HepG2 (cell line): ENCODE measurements around the gene MFAP2. TPM values are rescaled to one million over a fixed set of nuclear protein-coding genes. Genes with fewer than 3 reads are reported as not detected.

Source experiments
- ATAC-seq: fragments of 200-7000 bp; cut with Tn5 transposase; 3 replicates; pipeline ENCODE4 v1.9.1; 2020; ENCODE audit warnings: mild to moderate bottlenecking, moderate library complexity
- BruUV-seq: library from RNA; stranded (reverse); fragments of 400-500 nt; replicated peaks from 2 replicates; lab custom pipeline; 2021; lab: Mats Ljungman, UMichigan
- CTCF ChIA-PET: fragments of 300-600 bp; formaldehyde crosslinking; extraction: SDS; loops from one replicate; lab custom pipeline; 2021; ENCODE audit warnings: low total read pairs, inconsistent platforms, low intra/inter-chr PET ratio; lab: Yijun Ruan, JAX
- POLR2A ChIA-PET: fragments of 350-600 bp; sonication (Branson Sonifier 250); formaldehyde crosslinking; loops from one replicate; lab custom pipeline; 2020; ENCODE audit warnings: antibody characterized with exemption, inconsistent platforms; lab: Yijun Ruan, JAX
- DNase-seq: peaks from one replicate; pipeline ENCODE4 v3.0.0-alpha.2; 2015; ENCODE audit warnings: low spot score
- FAIRE-seq: peaks from 3 replicates; lab custom pipeline; 2011; peaks lifted over from hg19 to GRCh38; lab: Jason Lieb, UNC
- H2AFZ ChIP-seq: one replicate; pipeline ENCODE4 v1.6.1; 2011; ENCODE audit warnings: low read length, inconsistent platforms
- H3K27ac ChIP-seq: fragments of 300-600 bp; 3 replicates; pipeline ENCODE4 v1.8.0; 2011; ENCODE audit warnings: mixed run types, mild to moderate bottlenecking, mixed read lengths, low read length, inconsistent platforms; ENCODE audit not compliant: insufficient read depth; ENCODE audit errors: extremely low read length
- H3K27me3 ChIP-seq, 2 experiments: fragments of 200-600 bp in 1 of 2; 2 replicates in 1 of 2; 3 replicates in 1 of 2; pipeline versions ENCODE4 v1.6.0 to v1.8.0; 2011; ENCODE audit warnings: low read length in 2 of 2, mild to moderate bottlenecking in 2 of 2, moderate library complexity in 2 of 2, inconsistent platforms in 1 of 2; ENCODE audit not compliant: insufficient read depth in 2 of 2, control insufficient read depth in 1 of 2
- H3K36me3 ChIP-seq, 2 experiments: fragments of 200-600 bp in 1 of 2; replicated peaks in 1 of 2; 2 replicates in 1 of 2; 3 replicates in 1 of 2; pipeline versions ENCODE4 v1.5.1 to v1.8.0; 2011; ENCODE audit warnings: low read length in 2 of 2, inconsistent platforms in 1 of 2; ENCODE audit not compliant: insufficient read depth in 2 of 2, control insufficient read depth in 1 of 2
- H3K4me1 ChIP-seq: 2 replicates; pipeline ENCODE4 v1.5.1; 2012; ENCODE audit warnings: low read length, inconsistent platforms; ENCODE audit not compliant: insufficient read depth
- H3K4me2 ChIP-seq: 2 replicates; pipeline ENCODE4 v1.6.0; 2011; ENCODE audit warnings: low read depth, low read length, inconsistent platforms
- H3K4me3 ChIP-seq, 3 experiments: fragments of 200-600 bp in 1 of 3; sonication (generic), shearing (Covaris generic) in 1 of 3; replicated peaks in 1 of 3; 2 replicates each; pipeline ENCODE4 v1.5.1; 2011 to 2016; ENCODE audit warnings: low read length in 3 of 3, inconsistent platforms in 2 of 3, low read depth in 2 of 3, mild to moderate bottlenecking in 2 of 3, control low read depth in 1 of 3, mixed read lengths in 1 of 3; ENCODE audit not compliant: insufficient read depth in 1 of 3
- H3K79me2 ChIP-seq: one replicate; pipeline ENCODE4 v1.6.1; 2011; ENCODE audit warnings: low read length, inconsistent platforms; ENCODE audit not compliant: insufficient read depth
- H3K9ac ChIP-seq: 2 replicates; pipeline ENCODE4 v1.6.0; 2011; ENCODE audit warnings: mild to moderate bottlenecking, low read depth, low read length, inconsistent platforms; ENCODE audit not compliant: insufficient read depth
- H3K9me3 ChIP-seq: 2 replicates; pipeline ENCODE4 v1.5.1; 2012; ENCODE audit warnings: mild to moderate bottlenecking, low read length
- H4K20me1 ChIP-seq: 2 replicates; pipeline ENCODE4 v1.6.0; 2011; ENCODE audit warnings: inconsistent platforms, mild to moderate bottlenecking, low read length, moderate library complexity; ENCODE audit not compliant: insufficient read depth
- AGO2 ChIP-seq: fragments of 200-400 bp; formaldehyde crosslinking; optimal IDR thresholded peaks from 2 replicates; pipeline ENCODE3; 2017; ENCODE audit warnings: mild to moderate bottlenecking, low read depth, low read length, moderate library complexity
- CEBPB ChIP-seq: IDR thresholded peaks from 2 replicates; pipeline ENCODE4 v1.6.1; 2011; ENCODE audit warnings: low read depth, low read length, improper control_type of control experiment, borderline replicate concordance
- CREM ChIP-seq, 2 experiments: sonication (generic) in 1 of 2; formaldehyde crosslinking in 1 of 2; IDR thresholded peaks; 2 replicates each; pipeline versions ENCODE4 v1.4.0 to v1.6.1; 2016 to 2020; ENCODE audit warnings: antibody characterized with exemption in 1 of 2, mild to moderate bottlenecking in 1 of 2, missing genetic modification reagents in 1 of 2
- HOXA9 ChIP-seq: sonication (generic); formaldehyde crosslinking; IDR thresholded peaks from 2 replicates; pipeline ENCODE4 v1.8.1; 2022; ENCODE audit warnings: missing genetic modification reagents, mild to moderate bottlenecking, moderate library complexity, borderline replicate concordance
- MED8 ChIP-seq: sonication (generic); formaldehyde crosslinking; IDR thresholded peaks from 2 replicates; pipeline ENCODE4 v1.8.1; 2023; ENCODE audit warnings: mild to moderate bottlenecking, missing genetic modification reagents; ENCODE audit not compliant: insufficient replicate concordance
- NAIF1 ChIP-seq: sonication (generic); formaldehyde crosslinking; IDR thresholded peaks from 2 replicates; pipeline ENCODE4 v1.5.0; 2020; ENCODE audit warnings: mild to moderate bottlenecking, missing genetic modification reagents, borderline replicate concordance
- TP53 ChIP-seq: sonication (generic); formaldehyde crosslinking; conservative IDR thresholded peaks from 2 replicates; pipeline ENCODE4 v1.4.0; 2020; ENCODE audit warnings: missing genetic modification reagents
- ZNF263 ChIP-seq: sonication (generic); formaldehyde crosslinking; IDR thresholded peaks from 2 replicates; pipeline ENCODE4 v1.4.0; 2020; ENCODE audit warnings: missing genetic modification reagents
- ZNF772 ChIP-seq: sonication (generic); formaldehyde crosslinking; IDR thresholded peaks from 2 replicates; pipeline ENCODE4 v1.5.0; 2020; ENCODE audit warnings: mild to moderate bottlenecking, missing genetic modification reagents
- WGBS: methylation state at CpG from one replicate; pipeline ENCODE4 v1.1.6; 2017; ENCODE audit warnings: low lambda C conversion rate; 5-methylcytosine and 5-hydroxymethylcytosine counted together
- in situ Hi-C: cut with HindIII; loops from 2 replicates; pipeline ENCODE4 v1.10.0; 2017; ENCODE audit warnings: low pct_unique_long_range_greater_than_20kb; ENCODE audit not compliant: extremely low pct_ligation_motif_present
- intact Hi-C: fragments of 100-400 bp; cut with micrococcal nuclease; formaldehyde crosslinking; loops from one replicate; pipeline ENCODE4 v1.10.0; 2022; ENCODE audit not compliant: unreplicated experiment
- polyA plus RNA-seq, 8 experiments: library from polyadenylated mRNA; depleted of rRNA in 3 of 8; stranded (reverse) in 7 of 8; unstranded in 1 of 8; fragments of >200 nt; fragmentation: Illumina TruSeq in 4 of 8; extraction: Trizol in 4 of 8; gene quantifications; 2 replicates each; pipeline versions ENCODE4 v1.2.1 to v1.2.3, GENCODE V29; 2011 to 2016; ENCODE audit warnings: low read depth in 4 of 8, missing spikeins in 1 of 8, mixed read lengths in 1 of 8; ENCODE audit not compliant: insufficient read depth in 1 of 8
- total RNA-seq, 5 experiments: library from RNA; depleted of rRNA; stranded (reverse); fragments of >200 nt; fragmentation: Illumina TruSeq; extraction: Trizol; gene quantifications; 2 replicates each; pipeline ENCODE4 v1.2.3, GENCODE V29; 2016; ENCODE audit warnings: low read depth in 1 of 5
- TF ChIP-seq, protein P1 (sequence below): conservative IDR thresholded peaks from 2 replicates; pipeline ENCODE4 v1.6.1; 2018; ENCODE audit warnings: missing genetic modification reagents

The MFAP2 gene
- total and polyA plus RNA-seq, 2 of the 13 experiments (the other 11 are each of a cell fraction or from before 2014, with no cell fraction given): 1.1 to 1.4 TPM

DNA sequence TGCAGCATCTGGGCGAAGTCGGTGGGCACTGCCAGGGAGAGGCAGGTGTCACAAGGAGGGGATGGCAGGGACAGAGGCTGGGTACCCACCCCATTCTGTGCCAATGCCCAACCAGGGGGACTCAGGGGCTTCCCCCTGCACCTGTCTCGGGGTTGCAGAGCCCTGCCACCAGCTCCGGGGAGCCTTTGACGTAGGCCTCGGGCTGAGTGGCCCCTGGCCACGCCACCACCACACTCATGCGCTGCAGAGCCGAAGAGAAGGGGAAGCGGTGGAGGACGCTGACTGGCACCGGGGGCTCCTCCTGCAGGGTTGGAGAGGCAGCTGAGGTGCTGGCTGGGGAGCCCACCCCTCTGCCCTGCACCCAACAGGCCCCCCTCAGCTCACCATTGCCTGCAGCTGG is 11.7 kb upstream of the MFAP2 start:
- Histone ChIP-seq H4K20me1 (no peaks in the 10 kb centered on the region), H3K9me3 (no peaks in the 10 kb centered on the region), H3K4me3 (no peak overlapping the region), H3K36me3 (no peaks in the 10 kb centered on the region), H3K27ac (no peak overlapping the region), H3K79me2 (no peaks in the 10 kb centered on the region), H3K27me3 (no peaks in the 10 kb centered on the region), H3K4me1 (no peaks in the 10 kb centered on the region), H3K9ac (no peak overlapping the region), H2AFZ (no peak overlapping the region), H3K4me2 (no peak overlapping the region)
- ChIA-PET POLR2A (no interaction called here), CTCF (no interaction called here)
- no TSS peak for BruUV-seq
- 97% methylated on average over 6 of the region's 12 CpGs for WGBS
- no peak for ATAC-seq
- intact Hi-C loops: no loop called here
- no peak for FAIRE-seq
- TF ChIP-seq TP53 (CRISPR knock-in tag): no peak
- peak; percentile 40 for TF ChIP-seq AGO2
- no peak for DNase-seq
- in situ Hi-C loops: no loop called here

DNA sequence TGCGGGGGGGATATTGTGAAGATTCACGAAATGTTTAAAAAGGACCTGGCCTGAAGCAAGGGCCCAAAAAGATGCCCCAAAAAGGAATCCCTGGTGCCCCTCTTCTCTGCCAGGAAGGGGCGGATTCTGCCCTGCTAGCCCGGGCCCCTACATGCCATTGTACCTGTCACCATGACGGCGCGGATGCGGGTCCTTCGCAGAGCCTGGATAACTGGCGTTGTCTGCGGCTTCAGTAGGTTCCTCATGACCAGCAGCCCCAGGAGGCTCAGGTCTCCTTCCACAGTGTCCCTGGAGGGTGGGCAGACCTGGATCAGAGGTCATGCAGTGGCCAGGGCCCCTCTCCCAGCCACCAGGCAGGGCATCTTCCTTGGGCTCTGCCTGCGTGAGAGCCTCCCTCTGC is 11.2 kb upstream of the MFAP2 start:
- FAIRE-seq (no peak), ATAC-seq (no peak), DNase-seq (no peak)
- in situ Hi-C loops: no loop called here
- WGBS: 93% methylated on average over 7 of the region's 12 CpGs
- Histone ChIP-seq H3K27ac (no peak overlapping the region), H2AFZ (no peak overlapping the region), H3K79me2 (no peaks in the 10 kb centered on the region), H3K27me3 (no peaks in the 10 kb centered on the region), H3K36me3 (no peaks in the 10 kb centered on the region), H3K4me2 (no peak overlapping the region), H3K4me1 (no peaks in the 10 kb centered on the region), H3K9ac (no peak overlapping the region), H3K4me3 (no peak overlapping the region), H3K9me3 (no peaks in the 10 kb centered on the region), H4K20me1 (no peaks in the 10 kb centered on the region)
- BruUV-seq: no TSS peak
- POLR2A ChIA-PET: no interaction called here
- TF ChIP-seq ZNF263 (CRISPR knock-in tag) (no peak), CEBPB (no peak), ZNF772 (CRISPR knock-in tag) (no peak), HOXA9 (CRISPR knock-in tag) (no peak), CREM (IDR thresholded peaks at IDR 0.05) (no peak), CREM (CRISPR knock-in tag; IDR thresholded peaks at IDR 0.05) (no peak), NAIF1 (no peak), MED8 (CRISPR knock-in tag) (no peak)
- TF ChIP-seq, protein P1, sequence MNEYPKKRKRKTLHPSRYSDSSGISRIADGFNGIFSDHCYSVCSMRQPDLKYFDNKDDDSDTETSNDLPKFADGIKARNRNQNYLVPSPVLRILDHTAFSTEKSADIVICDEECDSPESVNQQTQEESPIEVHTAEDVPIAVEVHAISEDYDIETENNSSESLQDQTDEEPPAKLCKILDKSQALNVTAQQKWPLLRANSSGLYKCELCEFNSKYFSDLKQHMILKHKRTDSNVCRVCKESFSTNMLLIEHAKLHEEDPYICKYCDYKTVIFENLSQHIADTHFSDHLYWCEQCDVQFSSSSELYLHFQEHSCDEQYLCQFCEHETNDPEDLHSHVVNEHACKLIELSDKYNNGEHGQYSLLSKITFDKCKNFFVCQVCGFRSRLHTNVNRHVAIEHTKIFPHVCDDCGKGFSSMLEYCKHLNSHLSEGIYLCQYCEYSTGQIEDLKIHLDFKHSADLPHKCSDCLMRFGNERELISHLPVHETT (CRISPR knock-in tag): no peak
- CTCF ChIA-PET: no interaction called here
- intact Hi-C loops: no loop called here
